ENCODE data around the gene TUBB6. TPM values are rescaled to one million over a fixed set of nuclear protein-coding genes. Genes with fewer than 3 reads are reported as not detected.

Gene TUBB6
- total and polyA plus RNA-seq, 2 donors (not counting 1 experiment from before 2014, with no cell fraction given): 30.4 to 58.7 TPM

GRCh38 chr18:12371590-12371989 lies 63.5 kb downstream of the TUBB6 start:
- no CpG with 5 or more reads among the region's 2 CpGs for WGBS (ENCODE audit: insufficient coverage)
- TF ChIP-seq CTCF (IDR thresholded peaks at IDR 0.05) (no peak), EZH2 (IDR thresholded peaks at IDR 0.05; ENCODE audit: borderline replicate concordance, insufficient read depth, low read depth, low read length, poor library complexity, severe bottlenecking) (no peak)
- Mint-ChIP-seq H3K27me3 (no peaks in the 10 kb centered on the region), H3K27ac (no peak overlapping the region), H3K9me3 (ENCODE audit: insufficient read depth) (no peaks in the 10 kb centered on the region), H3K4me1 (peaks cover 26% of the 10 kb centered on the region), H3K4me3 (no peak overlapping the region)
- H3K27me3 ChIP-seq (replicated peaks in 1 of 4; ENCODE audit: control extremely low read depth in 1 of 4, control insufficient read depth in 3 of 4, insufficient read depth in 4 of 4, low read length in 3 of 4): no peaks in the 10 kb centered on the region
- peaks cover 54% of the 10 kb centered on the region for H4K20me1 ChIP-seq (ENCODE audit: control insufficient read depth, insufficient read depth, low read length, poor library complexity, severe bottlenecking)
- no peaks in the 10 kb centered on the region for H3K9me3 ChIP-seq (ENCODE audit: control extremely low read depth in 1 of 3, control insufficient read depth in 2 of 3, insufficient read depth in 1 of 3, low read length in 2 of 3)
- no peak overlapping the region for H3K4me2 ChIP-seq (replicated peaks; ENCODE audit: low read depth, low read length, poor library complexity, severe bottlenecking)
- H3K4me3 ChIP-seq (ENCODE audit: control extremely low read depth in 1 of 5, extremely low read depth in 1 of 5, insufficient read depth in 1 of 5, low read depth in 2 of 5, low read length in 4 of 5): no peak overlapping the region
- no peak for ATAC-seq (ENCODE audit: low read depth)
- CTCF ChIA-PET: no interaction called here
- no peak overlapping the region for H3K27ac ChIP-seq (ENCODE audit: low read length in 2 of 2)
- intact Hi-C loops (cut with micrococcal nuclease): no loop called here
- POLR2A ChIA-PET: no interaction called here
- H3K79me2 ChIP-seq (ENCODE audit: control insufficient read depth, insufficient read depth, low read length): peaks cover 84% of the 10 kb centered on the region
- peaks cover 11 to 27% of the 10 kb centered on the region in 2 experiments for H3K36me3 ChIP-seq (replicated peaks in 1 of 2; ENCODE audit: control extremely low read depth in 1 of 2, control insufficient read depth in 1 of 2, extremely low read depth in 1 of 2, insufficient read depth in 2 of 2, low read length in 1 of 2)
- peaks cover 6 to 16% of the 10 kb centered on the region in 2 donors for H3K4me1 ChIP-seq (ENCODE audit: control insufficient read depth in 2 of 2, insufficient read depth in 2 of 2, low read length in 2 of 2)
- DNase-seq: no peak
- no peak overlapping the region for H2AFZ ChIP-seq (ENCODE audit: insufficient read depth, low read depth, low read length, poor library complexity, severe bottlenecking)
- H3K9ac ChIP-seq (ENCODE audit: low read length): no peak overlapping the region

- no peak for ATAC-seq (ENCODE audit: low read depth)
- no CpG with 5 or more reads among the region's 3 CpGs for WGBS (ENCODE audit: insufficient coverage)
- H3K27ac ChIP-seq (ENCODE audit: low read length in 2 of 2): no peak overlapping the region
- no peak overlapping the region for H3K4me3 Mint-ChIP-seq
- peaks cover 6 to 16% of the 10 kb centered on the region in 2 donors for H3K4me1 ChIP-seq (ENCODE audit: control insufficient read depth in 2 of 2, insufficient read depth in 2 of 2, low read length in 2 of 2)
- no peak for DNase-seq
- POLR2A ChIA-PET: no interaction called here
- no peaks in the 10 kb centered on the region for H3K27me3 ChIP-seq (replicated peaks in 1 of 4; ENCODE audit: control extremely low read depth in 1 of 4, control insufficient read depth in 3 of 4, insufficient read depth in 4 of 4, low read length in 3 of 4)
- H2AFZ ChIP-seq (ENCODE audit: insufficient read depth, low read depth, low read length, poor library complexity, severe bottlenecking): no peak overlapping the region
- no peak overlapping the region for H3K27ac Mint-ChIP-seq
- H3K27me3 Mint-ChIP-seq: no peaks in the 10 kb centered on the region
- peaks cover 7 to 19% of the 10 kb centered on the region in 2 experiments for H3K36me3 ChIP-seq (replicated peaks in 1 of 2; ENCODE audit: control extremely low read depth in 1 of 2, control insufficient read depth in 1 of 2, extremely low read depth in 1 of 2, insufficient read depth in 2 of 2, low read length in 1 of 2)
- peaks cover 54% of the 10 kb centered on the region for H4K20me1 ChIP-seq (ENCODE audit: control insufficient read depth, insufficient read depth, low read length, poor library complexity, severe bottlenecking)
- H3K4me1 Mint-ChIP-seq: peaks cover 28% of the 10 kb centered on the region
- no peaks in the 10 kb centered on the region for H3K9me3 Mint-ChIP-seq (ENCODE audit: insufficient read depth)
- no peak overlapping the region for H3K4me3 ChIP-seq (ENCODE audit: control extremely low read depth in 1 of 5, extremely low read depth in 1 of 5, insufficient read depth in 1 of 5, low read depth in 2 of 5, low read length in 4 of 5)
- intact Hi-C loops (cut with micrococcal nuclease): no loop called here
- H3K79me2 ChIP-seq (ENCODE audit: control insufficient read depth, insufficient read depth, low read length): peaks cover 84% of the 10 kb centered on the region
- H3K4me2 ChIP-seq (replicated peaks; ENCODE audit: low read depth, low read length, poor library complexity, severe bottlenecking): no peak overlapping the region
- no peak overlapping the region for H3K9ac ChIP-seq (ENCODE audit: low read length)
- TF ChIP-seq EZH2 (IDR thresholded peaks at IDR 0.05; ENCODE audit: borderline replicate concordance, insufficient read depth, low read depth, low read length, poor library complexity, severe bottlenecking): no peak
- TF ChIP-seq CTCF (IDR thresholded peaks at IDR 0.05): no peak
- CTCF ChIA-PET: no interaction called here
- H3K9me3 ChIP-seq (ENCODE audit: control extremely low read depth in 1 of 3, control insufficient read depth in 2 of 3, insufficient read depth in 1 of 3, low read length in 2 of 3): no peaks in the 10 kb centered on the region
These were observed 64.4 kb downstream of the TUBB6 start for GRCh38 chr18:12372406-12372805.
